Measurements from ENCODE around the gene NAIP.
"Not testable (repeated sequence)": the region's sequence is repeated elsewhere in the genome, so short reads cannot be mapped to it uniquely, and the experiment has no call there.

Gene NAIP

DNA sequence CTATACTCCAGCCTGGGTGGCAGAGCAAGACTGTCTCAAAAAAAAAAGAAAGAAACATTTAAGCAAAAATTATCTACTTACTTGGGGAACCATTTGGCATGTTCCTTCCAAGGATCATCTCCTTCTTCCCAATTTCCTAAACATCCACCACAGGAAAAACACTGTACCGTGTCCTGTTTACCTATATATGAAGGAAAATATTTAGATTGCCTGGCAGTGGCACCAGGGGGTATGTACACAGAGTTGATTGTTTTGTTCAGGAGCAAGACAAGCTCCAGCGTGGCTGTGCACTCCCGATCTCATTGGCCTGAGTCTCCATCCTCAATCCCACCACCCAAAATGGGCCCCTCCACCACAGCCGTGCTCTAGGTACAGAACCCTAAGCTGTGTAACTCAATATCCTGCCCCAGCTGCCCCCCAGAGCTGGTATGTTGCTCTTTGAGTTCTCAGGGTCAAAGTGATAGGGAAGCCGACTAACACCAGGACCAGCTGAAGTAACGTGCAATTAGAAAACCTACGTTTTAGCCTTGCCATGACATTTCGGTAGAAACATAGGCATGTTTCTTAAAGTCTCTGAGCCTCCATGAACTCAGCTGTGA, 13.8 kb downstream of the NAIP start:
- no peaks in the 10 kb centered on the region for H3K4me1 ChIP-seq (ENCODE audit: insufficient read depth, low read length, severe bottlenecking)
- H3K9me3 ChIP-seq (ENCODE audit: low read length), result no peaks in the 10 kb centered on the region
- H3K4me3 ChIP-seq (ENCODE audit: low read depth, low read length, poor library complexity, severe bottlenecking), result no peak overlapping the region
- H2AFZ ChIP-seq (ENCODE audit: low read length), result no peak overlapping the region
- no peaks in the 10 kb centered on the region for H3K79me2 ChIP-seq (ENCODE audit: insufficient read depth, low read length)
- no peak overlapping the region for H3K9ac ChIP-seq (ENCODE audit: low read length)
- no peak overlapping the region for H3K4me2 ChIP-seq (ENCODE audit: low read length)
- H3K36me3 ChIP-seq (ENCODE audit: insufficient read depth, low read length), result no peaks in the 10 kb centered on the region; the same call in 1 of the 2 replicates
- no peaks in the 10 kb centered on the region for H3F3A ChIP-seq (ENCODE audit: insufficient read depth, low read length)
- H4K20me1 ChIP-seq (ENCODE audit: insufficient read depth, low read length), result no peaks in the 10 kb centered on the region
- H3K27me3 ChIP-seq (ENCODE audit: insufficient read depth, low read length), result no peaks in the 10 kb centered on the region
- TF ChIP-seq, protein P1, sequence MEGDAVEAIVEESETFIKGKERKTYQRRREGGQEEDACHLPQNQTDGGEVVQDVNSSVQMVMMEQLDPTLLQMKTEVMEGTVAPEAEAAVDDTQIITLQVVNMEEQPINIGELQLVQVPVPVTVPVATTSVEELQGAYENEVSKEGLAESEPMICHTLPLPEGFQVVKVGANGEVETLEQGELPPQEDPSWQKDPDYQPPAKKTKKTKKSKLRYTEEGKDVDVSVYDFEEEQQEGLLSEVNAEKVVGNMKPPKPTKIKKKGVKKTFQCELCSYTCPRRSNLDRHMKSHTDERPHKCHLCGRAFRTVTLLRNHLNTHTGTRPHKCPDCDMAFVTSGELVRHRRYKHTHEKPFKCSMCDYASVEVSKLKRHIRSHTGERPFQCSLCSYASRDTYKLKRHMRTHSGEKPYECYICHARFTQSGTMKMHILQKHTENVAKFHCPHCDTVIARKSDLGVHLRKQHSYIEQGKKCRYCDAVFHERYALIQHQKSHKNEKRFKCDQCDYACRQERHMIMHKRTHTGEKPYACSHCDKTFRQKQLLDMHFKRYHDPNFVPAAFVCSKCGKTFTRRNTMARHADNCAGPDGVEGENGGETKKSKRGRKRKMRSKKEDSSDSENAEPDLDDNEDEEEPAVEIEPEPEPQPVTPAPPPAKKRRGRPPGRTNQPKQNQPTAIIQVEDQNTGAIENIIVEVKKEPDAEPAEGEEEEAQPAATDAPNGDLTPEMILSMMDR (IDR thresholded peaks at IDR 0.05; ENCODE audit: low read length), result no peak
- TF ChIP-seq EZH2 (IDR thresholded peaks at IDR 0.05; ENCODE audit: borderline replicate concordance, low read length), result no peak
- no peaks in the 10 kb centered on the region for H3K9me2 ChIP-seq (ENCODE audit: low read depth, low read length)
- H3K27ac ChIP-seq (ENCODE audit: low read depth, low read length, poor library complexity, severe bottlenecking), result no peak overlapping the region

DNA sequence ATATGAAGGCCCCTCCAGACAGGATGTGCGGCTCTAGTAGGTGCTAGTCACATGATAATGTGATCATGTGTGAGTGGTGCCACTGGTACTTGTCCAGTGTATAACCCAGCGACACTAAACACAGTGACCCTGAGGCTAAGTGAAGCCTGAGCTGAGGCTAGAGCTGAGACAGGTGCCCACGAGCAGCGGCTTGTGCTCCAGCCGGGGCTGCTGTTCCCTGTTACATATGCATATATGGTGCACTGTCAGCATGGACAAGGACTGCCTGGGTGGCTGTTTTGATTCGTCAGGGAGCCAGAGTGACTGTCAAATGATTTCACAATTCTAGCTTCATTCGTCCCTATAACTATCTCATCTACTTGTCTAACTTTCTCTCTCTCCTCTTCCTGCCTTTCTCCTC, 18.2 kb downstream of the NAIP start:
- H3K4me3 ChIP-seq (ENCODE audit: low read depth, low read length, poor library complexity, severe bottlenecking); H3K4me2 ChIP-seq (ENCODE audit: low read length); H3K27me3 ChIP-seq (ENCODE audit: insufficient read depth, low read length); H3F3A ChIP-seq (ENCODE audit: insufficient read depth, low read length); H4K20me1 ChIP-seq (ENCODE audit: insufficient read depth, low read length); H2AFZ ChIP-seq (ENCODE audit: low read length); H3K9me3 ChIP-seq (ENCODE audit: low read length); H3K36me3 ChIP-seq (ENCODE audit: insufficient read depth, low read length); H3K27ac ChIP-seq (ENCODE audit: low read depth, low read length, poor library complexity, severe bottlenecking); H3K9ac ChIP-seq (ENCODE audit: low read length); H3K4me1 ChIP-seq (ENCODE audit: insufficient read depth, low read length, severe bottlenecking); H3K9me2 ChIP-seq (ENCODE audit: low read depth, low read length); H3K79me2 ChIP-seq (ENCODE audit: insufficient read depth, low read length): not testable (repeated sequence)

DNA sequence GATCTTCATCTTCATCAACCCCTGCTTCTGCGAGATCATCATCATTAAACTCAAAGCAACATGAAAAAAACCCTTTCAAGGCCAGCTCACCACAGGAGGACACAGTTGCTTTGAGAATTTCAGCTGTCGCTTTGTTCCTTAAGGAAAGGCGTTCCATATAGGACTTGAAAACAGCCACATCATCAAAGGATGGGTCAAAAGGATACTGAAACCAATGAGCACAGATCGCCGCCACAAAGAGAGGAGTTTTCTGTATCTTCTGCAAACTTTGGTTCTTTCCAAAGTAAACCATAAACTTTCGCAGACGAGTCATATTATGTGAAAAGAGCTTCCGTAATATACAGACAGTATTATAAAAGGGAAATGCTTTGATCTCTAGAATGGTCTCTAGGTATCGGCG, 40.3 kb downstream of the NAIP start:
- not testable (repeated sequence) for H3K36me3 ChIP-seq (ENCODE audit: insufficient read depth, low read length); H3K9me3 ChIP-seq (ENCODE audit: low read length); H2AFZ ChIP-seq (ENCODE audit: low read length); H3K4me1 ChIP-seq (ENCODE audit: insufficient read depth, low read length, severe bottlenecking); H3F3A ChIP-seq (ENCODE audit: insufficient read depth, low read length); H3K4me2 ChIP-seq (ENCODE audit: low read length); H3K9ac ChIP-seq (ENCODE audit: low read length); H3K79me2 ChIP-seq (ENCODE audit: insufficient read depth, low read length); H3K27me3 ChIP-seq (ENCODE audit: insufficient read depth, low read length); H3K9me2 ChIP-seq (ENCODE audit: low read depth, low read length); H4K20me1 ChIP-seq (ENCODE audit: insufficient read depth, low read length); H3K27ac ChIP-seq (ENCODE audit: low read depth, low read length, poor library complexity, severe bottlenecking); H3K4me3 ChIP-seq (ENCODE audit: low read depth, low read length, poor library complexity, severe bottlenecking)

DNA sequence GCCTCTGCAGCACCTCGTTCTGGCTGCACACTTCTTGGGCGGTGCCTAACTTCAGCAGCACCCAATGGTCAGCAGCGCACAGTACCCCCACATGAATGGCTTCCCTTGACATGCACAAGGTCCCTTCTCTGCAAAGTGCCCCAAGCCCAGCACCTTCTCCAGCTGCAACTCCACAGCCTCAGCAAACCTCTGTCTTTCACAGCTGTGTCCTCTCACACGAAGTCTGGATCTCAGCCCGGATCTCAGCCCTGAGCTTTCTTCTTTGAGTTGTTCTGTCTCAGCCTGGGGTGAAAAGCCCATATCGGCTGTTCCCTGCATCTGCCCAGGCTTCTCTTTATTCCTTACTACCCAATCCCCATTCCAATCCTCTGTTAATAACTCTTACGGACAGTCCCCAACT, 57.9 kb downstream of the NAIP start:
- not testable (repeated sequence) for H3K36me3 ChIP-seq (ENCODE audit: insufficient read depth, low read length); H3K4me1 ChIP-seq (ENCODE audit: insufficient read depth, low read length, severe bottlenecking); H3K9ac ChIP-seq (ENCODE audit: low read length); H4K20me1 ChIP-seq (ENCODE audit: insufficient read depth, low read length); H3K4me2 ChIP-seq (ENCODE audit: low read length); H3K27me3 ChIP-seq (ENCODE audit: insufficient read depth, low read length); H3K9me3 ChIP-seq (ENCODE audit: low read length); H3K27ac ChIP-seq (ENCODE audit: low read depth, low read length, poor library complexity, severe bottlenecking); H2AFZ ChIP-seq (ENCODE audit: low read length); H3K9me2 ChIP-seq (ENCODE audit: low read depth, low read length); H3F3A ChIP-seq (ENCODE audit: insufficient read depth, low read length); H3K4me3 ChIP-seq (ENCODE audit: low read depth, low read length, poor library complexity, severe bottlenecking); H3K79me2 ChIP-seq (ENCODE audit: insufficient read depth, low read length)

DNA sequence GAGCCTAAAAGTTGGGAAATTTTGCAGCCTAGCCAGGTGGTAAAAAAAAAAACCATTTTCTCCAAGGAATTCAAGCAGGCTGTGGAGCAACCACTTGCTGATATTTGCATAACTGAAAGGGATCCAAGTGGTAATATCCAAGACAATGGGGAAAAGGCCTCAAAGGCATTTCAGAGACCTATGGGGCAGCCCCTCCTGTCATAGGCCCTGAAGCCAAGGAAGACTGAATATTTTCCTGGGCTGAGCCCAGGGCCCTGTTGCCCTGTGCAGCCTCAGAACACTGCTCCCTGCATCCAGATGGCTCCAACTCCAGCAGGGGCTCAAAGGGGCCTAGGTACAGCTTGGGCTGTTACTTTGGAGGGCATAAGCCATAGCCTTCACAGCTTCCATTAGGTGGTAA, 60.6 kb downstream of the NAIP start:
- not testable (repeated sequence) for H3K79me2 ChIP-seq (ENCODE audit: insufficient read depth, low read length); H3K9me2 ChIP-seq (ENCODE audit: low read depth, low read length); H3K27ac ChIP-seq (ENCODE audit: low read depth, low read length, poor library complexity, severe bottlenecking); H3K4me3 ChIP-seq (ENCODE audit: low read depth, low read length, poor library complexity, severe bottlenecking); H2AFZ ChIP-seq (ENCODE audit: low read length); H3K27me3 ChIP-seq (ENCODE audit: insufficient read depth, low read length); H3F3A ChIP-seq (ENCODE audit: insufficient read depth, low read length); H3K36me3 ChIP-seq (ENCODE audit: insufficient read depth, low read length); H3K9me3 ChIP-seq (ENCODE audit: low read length); H3K4me1 ChIP-seq (ENCODE audit: insufficient read depth, low read length, severe bottlenecking); H4K20me1 ChIP-seq (ENCODE audit: insufficient read depth, low read length); H3K9ac ChIP-seq (ENCODE audit: low read length); H3K4me2 ChIP-seq (ENCODE audit: low read length)

DNA sequence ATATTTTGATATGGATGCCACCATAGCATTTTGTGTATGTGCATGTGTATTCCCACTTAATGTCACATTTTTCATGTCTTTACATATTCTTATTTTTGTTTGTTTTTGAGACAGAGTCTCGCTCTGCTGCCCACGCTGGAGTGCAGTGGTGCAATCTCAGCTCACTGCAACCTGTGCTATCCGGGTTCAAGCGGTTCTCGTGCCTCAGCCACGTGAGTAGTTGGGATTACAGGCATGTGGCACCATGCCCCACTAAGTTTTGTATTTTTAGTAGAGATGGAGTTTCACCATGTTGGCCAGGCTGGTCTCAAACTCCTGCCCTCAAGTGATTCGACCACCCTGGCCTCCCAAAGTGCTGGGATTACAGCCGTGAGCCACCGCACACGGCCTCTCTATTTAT, 72.1 kb downstream of the NAIP start:
- not testable (repeated sequence) for H3K4me2 ChIP-seq (ENCODE audit: low read length); H4K20me1 ChIP-seq (ENCODE audit: insufficient read depth, low read length); H2AFZ ChIP-seq (ENCODE audit: low read length); H3F3A ChIP-seq (ENCODE audit: insufficient read depth, low read length); H3K27ac ChIP-seq (ENCODE audit: low read depth, low read length, poor library complexity, severe bottlenecking); H3K79me2 ChIP-seq (ENCODE audit: insufficient read depth, low read length); H3K9me2 ChIP-seq (ENCODE audit: low read depth, low read length); H3K9me3 ChIP-seq (ENCODE audit: low read length); H3K27me3 ChIP-seq (ENCODE audit: insufficient read depth, low read length); H3K4me3 ChIP-seq (ENCODE audit: low read depth, low read length, poor library complexity, severe bottlenecking); H3K4me1 ChIP-seq (ENCODE audit: insufficient read depth, low read length, severe bottlenecking); H3K36me3 ChIP-seq (ENCODE audit: insufficient read depth, low read length); H3K9ac ChIP-seq (ENCODE audit: low read length)

DNA sequence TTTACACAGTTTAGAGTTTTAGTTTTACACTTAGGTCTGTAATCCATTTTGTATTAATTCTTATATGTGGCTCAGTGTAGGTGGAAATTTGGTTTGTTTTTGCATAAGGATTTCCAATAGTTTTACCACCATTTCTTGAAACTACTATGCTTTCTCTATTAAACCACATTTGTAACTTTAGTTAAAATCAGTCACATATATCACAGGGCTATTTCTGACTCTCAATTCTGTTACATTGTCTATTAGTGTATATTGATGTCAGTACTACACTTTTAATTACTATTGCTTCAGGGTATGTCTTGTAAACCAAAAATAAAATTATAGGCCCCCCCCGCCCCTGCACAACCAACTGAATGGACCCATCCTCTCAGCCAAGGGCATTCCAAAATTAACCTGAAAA, 92.6 kb downstream of the NAIP start:
- not testable (repeated sequence) for H3K9ac ChIP-seq (ENCODE audit: low read length); H3K36me3 ChIP-seq (ENCODE audit: insufficient read depth, low read length); H2AFZ ChIP-seq (ENCODE audit: low read length); H3K9me3 ChIP-seq (ENCODE audit: low read length); H3K27me3 ChIP-seq (ENCODE audit: insufficient read depth, low read length); H3K4me1 ChIP-seq (ENCODE audit: insufficient read depth, low read length, severe bottlenecking); H3K79me2 ChIP-seq (ENCODE audit: insufficient read depth, low read length); H3K27ac ChIP-seq (ENCODE audit: low read depth, low read length, poor library complexity, severe bottlenecking); H3K4me2 ChIP-seq (ENCODE audit: low read length); H3K9me2 ChIP-seq (ENCODE audit: low read depth, low read length); H4K20me1 ChIP-seq (ENCODE audit: insufficient read depth, low read length); H3K4me3 ChIP-seq (ENCODE audit: low read depth, low read length, poor library complexity, severe bottlenecking); H3F3A ChIP-seq (ENCODE audit: insufficient read depth, low read length)
